Fibroblast of the aortic adventitia (primary cell): ENCODE results near the gene IL12RB2. TPM values are rescaled to one million over a fixed set of nuclear protein-coding genes. Genes with fewer than 3 reads are reported as not detected.
"Not testable (repeated sequence)": the region's sequence is repeated elsewhere in the genome, so short reads cannot be mapped to it uniquely, and the experiment has no call there.

Experiments
- DNase-seq: peaks from one replicate; pipeline ENCODE4 v3.0.0-alpha.2; 2010; ENCODE audit warnings: low read depth
- H3K4me3 ChIP-seq: 2 replicates; pipeline ENCODE4 v1.5.1; 2011; ENCODE audit warnings: low read depth, mild to moderate bottlenecking, control low read depth, low read length, moderate library complexity
- small RNA-seq: library from RNA; depleted of rRNA; stranded (forward); fragments of <200 nt; gene quantifications from one replicate; pipeline ENCODE3, GENCODE V24; 2012
- total RNA-seq: library from RNA; depleted of rRNA; stranded (reverse); fragments of >200 nt; gene quantifications from 2 replicates; pipeline ENCODE4 v1.2.3, GENCODE V29; 2012; ENCODE audit warnings: low replicate concordance
- TF ChIP-seq, protein P1 (sequence below): IDR thresholded peaks from 2 replicates; pipeline ENCODE4 v1.5.1; 2011; ENCODE audit warnings: mild to moderate bottlenecking, low read length, control low read depth, inconsistent platforms; ENCODE audit not compliant: insufficient read depth

The IL12RB2 gene
- total RNA-seq, 1 donor: not detected

GRCh38 chr1:67440339-67440738 lies 132.7 kb downstream of the IL12RB2 start:
- TF ChIP-seq, protein P1, sequence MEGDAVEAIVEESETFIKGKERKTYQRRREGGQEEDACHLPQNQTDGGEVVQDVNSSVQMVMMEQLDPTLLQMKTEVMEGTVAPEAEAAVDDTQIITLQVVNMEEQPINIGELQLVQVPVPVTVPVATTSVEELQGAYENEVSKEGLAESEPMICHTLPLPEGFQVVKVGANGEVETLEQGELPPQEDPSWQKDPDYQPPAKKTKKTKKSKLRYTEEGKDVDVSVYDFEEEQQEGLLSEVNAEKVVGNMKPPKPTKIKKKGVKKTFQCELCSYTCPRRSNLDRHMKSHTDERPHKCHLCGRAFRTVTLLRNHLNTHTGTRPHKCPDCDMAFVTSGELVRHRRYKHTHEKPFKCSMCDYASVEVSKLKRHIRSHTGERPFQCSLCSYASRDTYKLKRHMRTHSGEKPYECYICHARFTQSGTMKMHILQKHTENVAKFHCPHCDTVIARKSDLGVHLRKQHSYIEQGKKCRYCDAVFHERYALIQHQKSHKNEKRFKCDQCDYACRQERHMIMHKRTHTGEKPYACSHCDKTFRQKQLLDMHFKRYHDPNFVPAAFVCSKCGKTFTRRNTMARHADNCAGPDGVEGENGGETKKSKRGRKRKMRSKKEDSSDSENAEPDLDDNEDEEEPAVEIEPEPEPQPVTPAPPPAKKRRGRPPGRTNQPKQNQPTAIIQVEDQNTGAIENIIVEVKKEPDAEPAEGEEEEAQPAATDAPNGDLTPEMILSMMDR: no peak
- H3K4me3 ChIP-seq: no peak overlapping the region
- DNase-seq: no peak

DNA sequence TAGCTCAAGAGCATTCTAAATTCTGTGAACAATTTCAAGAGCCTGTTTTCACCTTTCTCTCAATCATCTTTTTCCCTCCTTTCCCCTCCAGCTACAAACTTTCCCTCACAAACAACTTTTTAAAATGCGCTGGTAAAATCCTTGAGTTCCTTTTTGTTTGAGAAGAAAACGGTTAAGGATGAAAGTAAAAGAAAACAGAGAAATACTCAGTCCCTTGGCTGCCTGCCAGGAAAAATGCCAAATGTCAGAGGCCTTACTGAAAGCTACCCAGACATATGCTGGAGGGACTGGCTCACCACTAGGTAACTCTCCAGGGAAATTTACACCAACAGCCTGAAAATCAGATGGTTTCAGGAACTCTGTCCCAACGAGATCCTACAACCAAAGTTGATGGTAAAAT lies 133.5 kb downstream of the IL12RB2 start:
- peak; percentile 84 for DNase-seq
- TF ChIP-seq, protein P1: no peak
- no peak overlapping the region for H3K4me3 ChIP-seq

GRCh38 chr1:67441739-67442281 lies 134.1 kb downstream of the IL12RB2 start:
- DNase-seq: no peak

GRCh38 chr1:67446014-67446413 lies 138.3 kb downstream of the IL12RB2 start:
- not testable (repeated sequence) for H3K4me3 ChIP-seq, DNase-seq

More at GRCh38 chr1:67441739-67442281, 134.1 kb downstream of the IL12RB2 start:
- H3K4me3 ChIP-seq: no peak overlapping the region
- TF ChIP-seq, protein P1: no peak

Small RNAs within 50 kb of the gene (small RNA-seq; reads per million reads assigned to genes)
- gene RNU4ATAC4P (not detected), gene RNU6-387P (0.25 reads per million)

Other genes with a start within 250 kb of the IL12RB2 start
- 0.65 TPM in 1 of 2 replicates, not detected in the other for gene C1orf141, start 172.9 kb upstream of the IL12RB2 start, total RNA-seq
- not detected in 2 replicates for gene IL23R, start 141.4 kb upstream of the IL12RB2 start, total RNA-seq
- gene SERBP1, start 122.5 kb downstream of the IL12RB2 start, total RNA-seq: 232 and 420 TPM in 2 replicates